GM12875 (cell line): ENCODE data around the gene RCAN2.

ENCODE experiments used
- H3K4me3 ChIP-seq: one replicate; pipeline ENCODE4 v1.5.1; 2011; ENCODE audit warnings: low read depth, low read length, control low read depth
- TF ChIP-seq, protein P1 (sequence below): IDR thresholded peaks from 2 replicates; pipeline ENCODE4 v1.5.1; 2011; ENCODE audit warnings: low read depth, mild to moderate bottlenecking, control low read depth, inconsistent platforms, low read length, moderate library complexity, borderline replicate concordance; ENCODE audit not compliant: insufficient read depth

The RCAN2 gene

DNA sequence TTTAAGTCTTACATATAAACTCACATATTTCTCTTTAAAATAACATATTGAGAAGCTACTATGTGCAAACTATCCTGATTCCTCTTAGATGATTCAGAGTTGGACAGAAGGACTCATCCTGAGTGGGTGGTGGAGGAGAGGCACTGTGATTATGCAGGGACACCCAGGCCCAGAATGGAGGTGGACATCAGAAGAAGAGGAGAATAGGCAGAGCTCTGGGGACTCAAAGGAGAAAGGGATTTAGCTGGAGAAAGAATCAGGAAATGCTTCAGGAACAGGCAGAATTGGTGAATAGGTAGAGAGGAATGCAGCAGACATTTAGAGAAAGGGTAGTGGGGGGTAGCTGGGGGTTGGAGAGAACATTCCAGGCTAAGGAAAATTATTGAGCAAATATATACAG lies 17.4 kb downstream of the RCAN2 start:
- TF ChIP-seq, protein P1, sequence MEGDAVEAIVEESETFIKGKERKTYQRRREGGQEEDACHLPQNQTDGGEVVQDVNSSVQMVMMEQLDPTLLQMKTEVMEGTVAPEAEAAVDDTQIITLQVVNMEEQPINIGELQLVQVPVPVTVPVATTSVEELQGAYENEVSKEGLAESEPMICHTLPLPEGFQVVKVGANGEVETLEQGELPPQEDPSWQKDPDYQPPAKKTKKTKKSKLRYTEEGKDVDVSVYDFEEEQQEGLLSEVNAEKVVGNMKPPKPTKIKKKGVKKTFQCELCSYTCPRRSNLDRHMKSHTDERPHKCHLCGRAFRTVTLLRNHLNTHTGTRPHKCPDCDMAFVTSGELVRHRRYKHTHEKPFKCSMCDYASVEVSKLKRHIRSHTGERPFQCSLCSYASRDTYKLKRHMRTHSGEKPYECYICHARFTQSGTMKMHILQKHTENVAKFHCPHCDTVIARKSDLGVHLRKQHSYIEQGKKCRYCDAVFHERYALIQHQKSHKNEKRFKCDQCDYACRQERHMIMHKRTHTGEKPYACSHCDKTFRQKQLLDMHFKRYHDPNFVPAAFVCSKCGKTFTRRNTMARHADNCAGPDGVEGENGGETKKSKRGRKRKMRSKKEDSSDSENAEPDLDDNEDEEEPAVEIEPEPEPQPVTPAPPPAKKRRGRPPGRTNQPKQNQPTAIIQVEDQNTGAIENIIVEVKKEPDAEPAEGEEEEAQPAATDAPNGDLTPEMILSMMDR, result no peak
- no peak overlapping the region for H3K4me3 ChIP-seq

DNA sequence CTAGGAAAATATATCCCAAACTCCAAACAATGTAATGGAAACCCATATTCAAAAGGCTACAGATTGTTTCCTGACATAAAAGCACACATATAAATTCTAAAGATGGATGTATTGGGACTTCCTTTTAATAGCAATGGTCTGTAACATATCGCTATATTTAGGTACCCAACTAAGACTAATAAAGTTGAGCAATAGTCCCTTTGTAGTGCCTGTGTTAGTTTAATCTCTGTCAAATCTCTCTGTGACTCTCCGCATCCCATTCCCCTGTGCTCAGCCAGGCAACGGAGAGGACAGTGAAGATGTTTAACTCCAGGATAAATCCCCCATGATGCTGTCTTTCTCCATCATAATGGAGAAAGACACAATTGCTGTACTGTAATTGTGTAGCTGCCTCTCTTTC lies 19.0 kb downstream of the RCAN2 start:
- TF ChIP-seq, protein P1, result no peak
- no peak overlapping the region for H3K4me3 ChIP-seq

DNA sequence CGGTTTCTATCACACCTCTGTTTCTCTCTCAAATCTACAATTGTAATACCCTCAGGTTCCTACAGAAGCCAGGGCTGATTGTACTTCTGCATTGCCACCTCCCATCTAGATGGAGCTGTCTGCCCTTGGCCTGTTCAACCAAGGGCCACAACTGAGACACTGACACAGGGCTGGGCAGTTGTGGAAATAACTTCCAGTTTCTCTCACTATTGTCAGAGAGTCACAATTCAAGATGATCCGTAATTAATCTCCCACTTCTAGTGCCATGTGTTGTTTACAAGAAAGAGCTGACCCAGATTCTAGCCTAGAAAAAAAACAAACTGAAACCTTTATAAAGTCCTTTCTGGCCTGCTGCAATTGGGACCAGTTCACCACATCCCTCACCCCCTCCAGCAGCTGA lies 22.2 kb downstream of the RCAN2 start:
- H3K4me3 ChIP-seq, result no peak overlapping the region
- TF ChIP-seq, protein P1, result no peak

DNA sequence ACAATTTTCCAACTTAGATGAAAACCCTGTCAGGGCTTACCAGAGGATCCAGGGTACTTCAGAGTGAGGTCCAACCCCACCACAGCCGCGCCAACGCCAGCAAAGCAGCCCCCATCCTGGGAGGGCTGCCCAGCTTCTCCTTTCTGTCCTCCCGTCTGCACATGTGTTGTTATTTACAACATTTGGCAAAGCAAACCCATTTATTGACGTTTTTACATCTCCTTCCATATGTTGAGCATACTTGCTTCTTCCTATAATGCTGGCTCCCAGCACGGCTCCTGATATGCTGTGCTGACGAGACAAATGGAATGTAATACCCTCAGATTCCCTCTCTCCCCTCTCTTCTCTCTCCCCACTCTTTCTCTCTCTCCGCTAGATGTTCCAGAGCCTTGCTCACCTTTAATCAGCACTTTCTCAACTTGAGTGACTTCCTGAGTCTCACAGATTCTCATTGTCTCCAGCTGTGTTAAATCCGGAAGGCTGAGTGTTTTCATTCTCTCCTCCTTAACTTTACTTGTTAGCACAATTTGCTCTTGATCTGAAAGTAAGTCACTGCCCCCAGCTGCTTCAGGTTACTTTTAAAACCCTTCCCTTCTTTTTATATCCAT lies 22.7 kb downstream of the RCAN2 start:
- H3K4me3 ChIP-seq, result no peak overlapping the region
- TF ChIP-seq, protein P1, result no peak

DNA sequence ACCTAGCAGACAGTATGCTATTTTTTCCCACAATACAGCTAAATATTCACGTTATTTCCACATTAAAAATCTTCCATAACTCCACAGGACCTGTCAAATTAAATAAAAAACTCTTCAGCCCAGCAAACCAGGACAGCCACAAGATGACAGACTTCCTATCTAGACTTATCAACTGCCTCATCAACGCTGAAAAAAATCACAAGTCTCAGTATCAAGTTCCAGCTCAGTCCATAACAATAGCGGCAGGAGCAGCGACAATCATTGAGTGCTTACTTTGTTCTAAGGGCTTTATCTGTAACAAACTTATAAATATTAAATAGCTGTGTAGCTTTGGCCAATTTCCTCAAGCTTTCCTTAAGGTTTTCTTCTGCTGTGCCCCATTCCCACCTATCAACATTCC lies 24.7 kb downstream of the RCAN2 start:
- TF ChIP-seq, protein P1, result no peak
- no peak overlapping the region for H3K4me3 ChIP-seq

DNA sequence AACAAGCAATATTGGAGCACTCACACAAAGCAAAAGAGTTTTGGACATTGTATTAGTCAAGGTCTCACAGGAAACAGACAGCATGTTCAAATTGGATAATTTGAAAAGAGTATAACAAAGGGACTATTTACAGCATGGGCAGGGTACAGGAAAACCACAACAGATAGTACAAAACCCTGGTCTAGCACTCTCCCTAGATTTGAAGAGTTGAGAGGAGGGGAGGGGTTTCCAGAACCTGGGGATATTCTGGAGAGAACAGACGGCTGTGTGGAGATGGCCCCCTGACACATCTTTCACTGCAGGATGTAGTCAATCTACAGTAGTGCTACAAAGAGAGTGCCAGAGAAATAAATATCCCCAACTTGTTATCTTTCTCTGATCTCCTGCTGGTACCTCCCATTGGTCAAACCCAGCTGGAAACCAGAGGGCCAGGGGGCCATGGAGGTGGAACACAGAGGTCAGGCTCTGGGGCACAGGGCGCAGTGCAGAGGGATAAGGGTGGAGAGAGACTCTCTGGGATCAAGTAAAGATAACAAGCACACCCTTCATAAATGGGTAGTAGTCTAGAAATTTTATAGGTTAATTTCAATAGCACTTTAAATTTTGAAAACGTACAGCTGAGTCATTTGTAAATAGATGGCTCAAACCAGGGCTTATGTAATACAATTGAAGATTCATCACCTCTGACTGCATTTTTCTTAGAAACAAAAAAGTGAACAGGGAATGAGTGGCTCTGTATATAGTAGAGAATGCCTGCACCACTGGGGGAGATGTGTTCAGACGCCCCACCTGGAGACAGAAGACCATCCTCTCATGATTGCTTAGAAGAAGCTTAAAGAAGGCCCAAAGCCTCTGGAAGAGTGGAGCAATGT lies 25.7 kb downstream of the RCAN2 start:
- no peak overlapping the region for H3K4me3 ChIP-seq
- TF ChIP-seq, protein P1, result no peak

DNA sequence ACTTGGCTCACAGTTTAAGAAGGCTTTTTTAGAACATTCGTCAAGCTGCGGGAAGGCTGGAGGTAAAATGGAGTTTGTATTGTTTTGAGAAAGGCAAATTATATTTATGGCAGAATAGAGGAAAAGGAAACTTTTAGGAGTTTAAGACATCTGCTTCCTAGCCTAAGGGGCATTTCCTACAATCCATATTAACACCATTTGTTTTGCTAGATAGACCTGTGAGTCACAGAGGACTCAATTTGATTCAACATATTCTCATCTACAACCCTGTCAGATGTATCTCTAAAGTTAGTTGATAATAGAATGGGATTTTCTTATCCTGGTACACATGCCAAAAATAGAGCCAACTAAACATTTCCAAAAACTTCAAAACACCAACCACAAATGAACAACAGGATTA lies 35.0 kb downstream of the RCAN2 start:
- no peak overlapping the region for H3K4me3 ChIP-seq
- TF ChIP-seq, protein P1, result no peak
